Adrenal gland (tissue), 12 donors: ENCODE data around the gene SLC8B1. TPM values are rescaled to one million over a fixed set of nuclear protein-coding genes. Genes with fewer than 3 reads are reported as not detected.

ENCODE experiments used
- DNase-seq, 7 donors: peaks; one replicate each; pipeline ENCODE4 v3.0.0-alpha.2; 2019 to 2020
- H3K27ac ChIP-seq, 5 donors: fragments of 200-600 bp; sonication (generic) in 4 of 5; 1 replicate in 3 of 5; 2 replicates in 2 of 5; pipeline versions ENCODE4 v1.5.1 to v1.8.0; 2016 to 2020; ENCODE audit warnings: mild to moderate bottlenecking in 1 of 5
- H3K27me3 ChIP-seq: fragments of 200-600 bp; 2 replicates; pipeline ENCODE4 v1.8.0; 2021
- H3K36me3 ChIP-seq, 2 donors: fragments of 200-600 bp; replicated peaks in 1 of 2; 1 replicate in 1 of 2; 2 replicates in 1 of 2; pipeline versions ENCODE4 v1.5.1 to v1.8.0; 2018 to 2022
- H3K4me1 ChIP-seq, 2 donors: fragments of 200-600 bp; replicated peaks in 1 of 2; 1 replicate in 1 of 2; 2 replicates in 1 of 2; pipeline versions ENCODE4 v1.5.1 to v1.8.0; 2018 to 2021
- H3K4me3 ChIP-seq, 4 donors: fragments of 200-600 bp; sonication (generic) in 3 of 4; one replicate each; pipeline ENCODE4 v1.5.1; 2016 to 2018
- H3K9me3 ChIP-seq, 3 donors: fragments of 200-600 bp; sonication (generic) in 1 of 3; replicated peaks in 1 of 3; 1 replicate in 2 of 3; 2 replicates in 1 of 3; pipeline versions ENCODE4 v1.5.1 to v1.8.0; 2016 to 2021
- CTCF ChIP-seq, 6 experiments: fragments of 450-650 bp in 4 of 6; fragments of 200-600 bp in 2 of 6; sonication (generic) in 1 of 6; IDR thresholded peaks; 1 replicate in 5 of 6; 2 replicates in 1 of 6; pipeline versions ENCODE4 v1.5.1 to v1.8.0; 2016 to 2021; ENCODE audit warnings: antibody characterized with exemption in 6 of 6, mild to moderate bottlenecking in 2 of 6, moderate library complexity in 1 of 6
- POLR2A ChIP-seq, 2 donors: fragments of 450-650 bp; IDR thresholded peaks; one replicate each; pipeline ENCODE4 v1.6.1; 2017; ENCODE audit warnings: antibody characterized with exemption in 2 of 2, mild to moderate bottlenecking in 2 of 2, moderate library complexity in 1 of 2
- WGBS, 4 donors: extraction: QIAGEN DNeasy Blood & Tissue Kit in 2 of 4; methylation state at CpG; one replicate each; pipeline versions ENCODE4 v1.1.5 to v1.1.7; 2013 to 2017; 5-methylcytosine and 5-hydroxymethylcytosine counted together
- intact Hi-C, 2 donors: fragments of 100-400 bp; cut with DNase I; formaldehyde crosslinking; loops; one replicate each; pipeline versions ENCODE4 v1.14.1 to v1.15.0; 2022 to 2023
- polyA plus RNA-seq, 3 donors: library from polyadenylated mRNA; stranded (reverse); fragments of 200-250 nt in 2 of 3; fragments of 350-450 nt in 1 of 3; fragmentation: Illumina TruSeq in 1 of 3; extraction: RNeasy Lipid Tissue Mini Kit (QIAGEN cat#74804) in 1 of 3; gene quantifications; one replicate each; pipeline ENCODE4 v1.2.3, GENCODE V29; 2013 to 2014
- total RNA-seq, 9 donors: library from RNA; depleted of rRNA in 4 of 9; stranded (reverse); fragments of >200 nt in 4 of 9; fragments of 120-200 nt in 1 of 9; fragmentation: NEBNext Ultra II Directional in 1 of 9; extraction: Animal tissue kit (Norgen Biotek cat#: 25700) in 1 of 9; gene quantifications; one replicate each; pipeline versions ENCODE4 v1.1.0 to v1.2.4, GENCODE V29; 2013 to 2023
- donor health status: healthy with polysubstance abuse.
- donor health status: Bipolar disorder and iron deficiency.
- donor health status: DM: yes; HTN: yes; CAD: no.
- donor health status: DM: no; HTN: no; CAD: no.
- donor health status: DM: no; HTN: no; CAD: no.
- donor health status: DM: yes; HTN: yes; CAD: no.

SLC8B1 gene
- total and polyA plus RNA-seq, 12 donors, result 67.6 to 288 (median 188) TPM

GRCh38 chr12:113295886-113296556 is 38.9 kb downstream of the SLC8B1 start:
- no peak for TF ChIP-seq CTCF (IDR thresholded peaks at IDR 0.05)
- TF ChIP-seq POLR2A (IDR thresholded peaks at IDR 0.05), result no peak
- Histone ChIP-seq H3K9me3 (no peaks in the 10 kb centered on the region), H3K27me3 (no peaks in the 10 kb centered on the region), H3K36me3 (peaks cover 0 to 66% of the 10 kb centered on the region in 2 donors), H3K4me3 (no peak overlapping the region), H3K4me1 (peaks cover 38 to 47% of the 10 kb centered on the region in 2 donors), H3K27ac (peak overlapping the region in 2 of 5 donors; percentile 78 to 96)
- 90 to 91% (median 90%) methylated on average over 21 to 24 of the region's 24 CpGs for whole genome bisulfite sequencing, 4 donors
- intact Hi-C loops, result loop anchor here (10.0 kb wide), 2 partner anchors 91 to 101 kb away; no protein-coding TSS in a partner anchor
- no peak for DNase-seq

GRCh38 chr12:113293100-113293499 is 41.8 kb downstream of the SLC8B1 start:
- intact Hi-C loops, result loop anchor here (10.0 kb wide), 2 partner anchors 88 to 98 kb away; no protein-coding TSS in a partner anchor
- Histone ChIP-seq H3K4me1 (peaks cover 21 to 24% of the 10 kb centered on the region in 2 donors), H3K27ac (no peak overlapping the region), H3K27me3 (no peaks in the 10 kb centered on the region), H3K36me3 (peaks cover 0 to 92% of the 10 kb centered on the region in 2 donors), H3K4me3 (no peak overlapping the region), H3K9me3 (no peaks in the 10 kb centered on the region)
- 90 to 98% (median 93%) methylated on average over 9 to 10 of the region's 10 CpGs for WGBS, 4 donors
- TF ChIP-seq POLR2A (IDR thresholded peaks at IDR 0.05), result no peak
- TF ChIP-seq CTCF (IDR thresholded peaks at IDR 0.05), result no peak
- no peak for DNase-seq

- H3K27me3 ChIP-seq, result no peaks in the 10 kb centered on the region
- H3K27ac ChIP-seq, result peak overlapping the region in 2 of 5 donors; percentile 26 to 27
- DNase-seq, result no peak
- peaks cover 15 to 19% of the 10 kb centered on the region in 2 donors for H3K4me1 ChIP-seq
- TF ChIP-seq POLR2A (IDR thresholded peaks at IDR 0.05), result no peak
- 79 to 100% (median 83%) methylated on average over 1 to 7 of the region's 7 CpGs for WGBS, 4 donors
- H3K4me3 ChIP-seq, result no peak overlapping the region
- intact Hi-C loops, result loop anchor here (10.0 kb wide), 2 partner anchors 88 to 98 kb away; no protein-coding TSS in a partner anchor
- H3K36me3 ChIP-seq, result peaks cover 0 to 98% of the 10 kb centered on the region in 2 donors
- no peaks in the 10 kb centered on the region for H3K9me3 ChIP-seq
Observed at GRCh38 chr12:113292547-113292946, 42.4 kb downstream of the SLC8B1 start.

- WGBS, 4 donors, result 66 to 74% (median 68%) methylated on average over 6 of the region's 6 CpGs
- no peak for TF ChIP-seq POLR2A (IDR thresholded peaks at IDR 0.05)
- no peak for TF ChIP-seq CTCF (IDR thresholded peaks at IDR 0.05)
- H3K36me3 ChIP-seq, result peaks cover 0 to 100% of the 10 kb centered on the region in 2 donors
- peak overlapping the region in 1 of 5 donors; percentile 26 for H3K27ac ChIP-seq
- H3K9me3 ChIP-seq, result no peaks in the 10 kb centered on the region
- no peaks in the 10 kb centered on the region for H3K27me3 ChIP-seq
- peaks cover 11 to 14% of the 10 kb centered on the region in 2 donors for H3K4me1 ChIP-seq
- no peak for DNase-seq
- no peak overlapping the region for H3K4me3 ChIP-seq
- intact Hi-C loops, result loop anchor here (10.0 kb wide), 2 partner anchors 87 to 97 kb away; no protein-coding TSS in a partner anchor
Observed at GRCh38 chr12:113292091-113292490, 42.8 kb downstream of the SLC8B1 start.
